K562 (cell line): ENCODE results near the gene EIF5. TPM values are rescaled to one million over a fixed set of nuclear protein-coding genes. Genes with fewer than 3 reads are reported as not detected.
A peak's percentile ranks its signal among the peaks of the same experiment; 100 is the strongest.

Source experiments
- ARID1B ChIP-seq: fragments of 450-650 bp; IDR thresholded peaks from 2 replicates; pipeline ENCODE4 v1.6.1; 2016; ENCODE audit warnings: antibody characterized with exemption, mild to moderate bottlenecking, inconsistent platforms
- BRD4 ChIP-seq: fragments of 200-600 bp; sonication (generic); IDR thresholded peaks from 2 replicates; pipeline ENCODE4 v1.6.1; 2017; ENCODE audit warnings: inconsistent platforms
- CAMTA2 ChIP-seq: fragments of 250-450 bp; sonication (Bioruptor Pico); conservative IDR thresholded peaks from 2 replicates; pipeline ENCODE4 v1.5.1; 2022
- CREB5 ChIP-seq: fragments of 250-450 bp; sonication (Bioruptor Pico); IDR thresholded peaks from 2 replicates; pipeline ENCODE4 v1.5.0; 2020; ENCODE audit warnings: mild to moderate bottlenecking
- EP400 ChIP-seq: fragments of 450-650 bp; IDR thresholded peaks from 2 replicates; pipeline ENCODE4 v1.6.1; 2017; ENCODE audit warnings: antibody characterized with exemption, mild to moderate bottlenecking, moderate library complexity
- ETV1 ChIP-seq: fragments of 450-650 bp; conservative IDR thresholded peaks from 2 replicates; pipeline ENCODE4 v1.6.1; 2016; ENCODE audit warnings: missing genetic modification characterization, control low read depth, low read depth, missing compliant biosample characterization
- GABPA ChIP-seq: fragments of 200-800 bp; sonication (Bioruptor generic); conservative IDR thresholded peaks from 2 replicates; pipeline ENCODE4 v1.6.1; 2016; ENCODE audit warnings: low read depth, missing genetic modification characterization, missing compliant biosample characterization
- HDGF ChIP-seq: fragments of 450-650 bp; IDR thresholded peaks from 2 replicates; pipeline ENCODE4 v1.6.1; 2016
- HSF4 ChIP-seq: fragments of 250-450 bp; sonication (Bioruptor Pico); IDR thresholded peaks from 2 replicates; pipeline ENCODE4 v2.1.2; 2022; ENCODE audit warnings: mild to moderate bottlenecking, moderate library complexity, borderline replicate concordance
- LARP7 ChIP-seq: fragments of 450-650 bp; IDR thresholded peaks from 2 replicates; pipeline ENCODE4 v1.6.1; 2016
- LCOR ChIP-seq: sonication (generic); formaldehyde crosslinking; IDR thresholded peaks from 2 replicates; pipeline ENCODE4 v1.8.0; 2022; ENCODE audit warnings: mild to moderate bottlenecking, missing genetic modification reagents
- MIER1 ChIP-seq: fragments of 450-650 bp; IDR thresholded peaks from 2 replicates; pipeline ENCODE4 v1.6.1; 2016; ENCODE audit warnings: antibody characterized with exemption, mild to moderate bottlenecking, low read depth
- NCOA4 ChIP-seq: fragments of 450-650 bp; IDR thresholded peaks from 2 replicates; pipeline ENCODE4 v1.6.1; 2018; ENCODE audit warnings: mild to moderate bottlenecking; ENCODE audit not compliant: partially characterized antibody
- RBM15 ChIP-seq: fragments of 200-400 bp; formaldehyde crosslinking; IDR thresholded peaks from 2 replicates; pipeline ENCODE4 v1.6.1; 2018; ENCODE audit warnings: mild to moderate bottlenecking, low read length, moderate library complexity; ENCODE audit not compliant: insufficient read depth
- RFX1 ChIP-seq: fragments of 450-650 bp; IDR thresholded peaks from 2 replicates; pipeline ENCODE4 v1.6.1; 2016; ENCODE audit warnings: mild to moderate bottlenecking, moderate library complexity
- SMARCA4 ChIP-seq: fragments of 450-650 bp; IDR thresholded peaks from 2 replicates; pipeline ENCODE4 v1.6.1; 2016
- SMARCB1 ChIP-seq: IDR thresholded peaks from 2 replicates; pipeline ENCODE4 v1.6.1; 2011; ENCODE audit warnings: improper control_type of control experiment, low read depth; ENCODE audit not compliant: insufficient read length
- SMC3 ChIP-seq: conservative IDR thresholded peaks from 2 replicates; pipeline ENCODE4 v1.6.1; 2011; ENCODE audit warnings: low read depth, low read length, improper control_type of control experiment; ENCODE audit not compliant: insufficient read depth
- SPI1 ChIP-seq: IDR thresholded peaks from 2 replicates; pipeline ENCODE4 v1.6.1; 2011; ENCODE audit warnings: low read depth, low read length, control low read depth, borderline replicate concordance
- TCF3 ChIP-seq: sonication (generic); formaldehyde crosslinking; IDR thresholded peaks from 2 replicates; pipeline ENCODE4 v1.4.0; 2020; ENCODE audit warnings: mild to moderate bottlenecking, missing genetic modification reagents
- THAP7 ChIP-seq: fragments of 250-450 bp; sonication (Bioruptor Pico); IDR thresholded peaks from 2 replicates; pipeline ENCODE4 v1.5.0; 2021
- TSC22D4 ChIP-seq: fragments of 450-650 bp; IDR thresholded peaks from 2 replicates; pipeline ENCODE4 v1.6.1; 2016; ENCODE audit warnings: missing genetic modification characterization, missing biosample characterization, control low read depth
- YBX1 ChIP-seq: fragments of 450-650 bp; IDR thresholded peaks from 2 replicates; pipeline ENCODE4 v1.7.1; 2016; ENCODE audit warnings: mild to moderate bottlenecking
- ZFPM2 ChIP-seq: fragments of 250-450 bp; sonication (Bioruptor Pico); IDR thresholded peaks from 2 replicates; pipeline ENCODE4 v1.5.1; 2022; ENCODE audit warnings: mild to moderate bottlenecking
- ZKSCAN1 ChIP-seq: fragments of 150-350 bp; IDR thresholded peaks from 2 replicates; pipeline ENCODE4 v1.6.1; 2016; ENCODE audit warnings: low read depth, low read length
- ZNF239 ChIP-seq: fragments of 250-450 bp; sonication (Bioruptor Pico); IDR thresholded peaks from 2 replicates; pipeline ENCODE4 v1.4.0; 2020; ENCODE audit warnings: mild to moderate bottlenecking
- ZNF445 ChIP-seq: fragments of 250-450 bp; sonication (Bioruptor Pico); IDR thresholded peaks from 2 replicates; pipeline ENCODE4 v1.4.0; 2020; ENCODE audit warnings: low read depth, mild to moderate bottlenecking, moderate library complexity
- polyA plus RNA-seq, 8 experiments: library from polyadenylated mRNA; depleted of rRNA in 4 of 8; stranded (reverse) in 5 of 8; unstranded in 3 of 8; fragments of >200 nt; fragmentation: Nextera tagmentation in 2 of 8; fragmentation: Illumina TruSeq in 1 of 8; extraction: Ambion mirVana in 2 of 8; extraction: Trizol in 1 of 8; gene quantifications; 2 replicates each; pipeline versions ENCODE4 v1.2.1 to v1.2.3, GENCODE V29; 2011 to 2014; ENCODE audit warnings: inconsistent platforms in 1 of 8, missing spikeins in 1 of 8
- total RNA-seq, 7 experiments: library from RNA; depleted of rRNA in 6 of 7; stranded (reverse); fragments of >200 nt in 6 of 7; fragmentation: Illumina TruSeq in 2 of 7; extraction: Trizol in 2 of 7; gene quantifications; 2 replicates each; pipeline versions ENCODE4 v1.2.1 to v1.2.3, GENCODE V29; 2011 to 2021; ENCODE audit warnings: low replicate concordance in 1 of 7
- TF ChIP-seq, protein P1 (sequence below): sonication (generic); formaldehyde crosslinking; IDR thresholded peaks from 2 replicates; pipeline ENCODE4 v1.8.1; 2023; ENCODE audit warnings: mild to moderate bottlenecking, missing genetic modification reagents
- TF ChIP-seq, protein P2 (sequence below): fragments of 450-650 bp; IDR thresholded peaks from one replicate; pipeline ENCODE4 v1.6.1; 2018; ENCODE audit warnings: mild to moderate bottlenecking, moderate library complexity; ENCODE audit not compliant: partially characterized antibody
- TF ChIP-seq, protein P3 (sequence below): sonication (generic); formaldehyde crosslinking; IDR thresholded peaks from 2 replicates; pipeline ENCODE4 v1.9.0; 2022; ENCODE audit warnings: mild to moderate bottlenecking, missing genetic modification reagents

The EIF5 gene
- total and polyA plus RNA-seq, 9 of the 15 experiments (the other 6 are each of a cell fraction or from before 2014, with no cell fraction given), result 92.7 to 442 (median 190) TPM

DNA sequence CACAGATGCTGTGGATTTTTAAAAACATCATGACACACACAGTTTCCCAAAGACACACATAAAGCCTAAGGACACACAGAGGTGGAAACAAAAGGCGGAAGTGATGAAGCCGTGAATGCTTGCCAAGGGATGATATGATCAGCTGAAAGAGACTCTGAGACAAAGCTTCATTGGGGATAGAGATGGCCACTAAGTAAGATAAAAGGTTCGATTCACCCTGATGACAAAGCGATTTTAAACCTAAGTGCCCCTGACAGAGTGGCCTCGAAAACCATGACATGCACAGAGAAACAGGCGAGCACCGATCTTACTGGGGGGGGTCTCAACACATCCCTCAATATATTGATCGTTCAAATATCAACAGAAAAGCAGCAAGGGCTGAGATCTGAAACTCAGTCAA lies 20.3 kb upstream of the EIF5 start (continued):
- no peak for TF ChIP-seq LARP7
- TF ChIP-seq MIER1, result no peak
- TF ChIP-seq, protein P1, sequence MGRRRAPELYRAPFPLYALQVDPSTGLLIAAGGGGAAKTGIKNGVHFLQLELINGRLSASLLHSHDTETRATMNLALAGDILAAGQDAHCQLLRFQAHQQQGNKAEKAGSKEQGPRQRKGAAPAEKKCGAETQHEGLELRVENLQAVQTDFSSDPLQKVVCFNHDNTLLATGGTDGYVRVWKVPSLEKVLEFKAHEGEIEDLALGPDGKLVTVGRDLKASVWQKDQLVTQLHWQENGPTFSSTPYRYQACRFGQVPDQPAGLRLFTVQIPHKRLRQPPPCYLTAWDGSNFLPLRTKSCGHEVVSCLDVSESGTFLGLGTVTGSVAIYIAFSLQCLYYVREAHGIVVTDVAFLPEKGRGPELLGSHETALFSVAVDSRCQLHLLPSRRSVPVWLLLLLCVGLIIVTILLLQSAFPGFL (CRISPR knock-in tag), result no peak
- no peak for TF ChIP-seq TSC22D4 (tag)
- TF ChIP-seq, protein P2, sequence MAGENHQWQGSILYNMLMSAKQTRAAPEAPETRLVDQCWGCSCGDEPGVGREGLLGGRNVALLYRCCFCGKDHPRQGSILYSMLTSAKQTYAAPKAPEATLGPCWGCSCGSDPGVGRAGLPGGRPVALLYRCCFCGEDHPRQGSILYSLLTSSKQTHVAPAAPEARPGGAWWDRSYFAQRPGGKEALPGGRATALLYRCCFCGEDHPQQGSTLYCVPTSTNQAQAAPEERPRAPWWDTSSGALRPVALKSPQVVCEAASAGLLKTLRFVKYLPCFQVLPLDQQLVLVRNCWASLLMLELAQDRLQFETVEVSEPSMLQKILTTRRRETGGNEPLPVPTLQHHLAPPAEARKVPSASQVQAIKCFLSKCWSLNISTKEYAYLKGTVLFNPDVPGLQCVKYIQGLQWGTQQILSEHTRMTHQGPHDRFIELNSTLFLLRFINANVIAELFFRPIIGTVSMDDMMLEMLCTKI, result no peak
- TF ChIP-seq SMARCA4, result peak; percentile 62
- no peak for TF ChIP-seq TCF3 (CRISPR knock-in tag)
- no peak for TF ChIP-seq BRD4
- TF ChIP-seq THAP7 (CRISPR knock-in tag), result no peak
- no peak for TF ChIP-seq ZNF445 (CRISPR knock-in tag)
- TF ChIP-seq RFX1, result no peak
- no peak for TF ChIP-seq YBX1
- TF ChIP-seq ZKSCAN1, result no peak
- peak; percentile 91 for TF ChIP-seq SPI1
- TF ChIP-seq EP400, result no peak
- TF ChIP-seq LCOR (CRISPR knock-in tag), result no peak
- TF ChIP-seq, protein P3, sequence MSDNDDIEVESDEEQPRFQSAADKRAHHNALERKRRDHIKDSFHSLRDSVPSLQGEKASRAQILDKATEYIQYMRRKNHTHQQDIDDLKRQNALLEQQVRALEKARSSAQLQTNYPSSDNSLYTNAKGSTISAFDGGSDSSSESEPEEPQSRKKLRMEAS, result no peak
- TF ChIP-seq HSF4 (CRISPR knock-in tag), result no peak
- TF ChIP-seq RBM15, result no peak
- no peak for TF ChIP-seq ZFPM2 (CRISPR knock-in tag)
- TF ChIP-seq SMC3, result no peak
- TF ChIP-seq ZNF239 (CRISPR knock-in tag), result no peak
- TF ChIP-seq NCOA4, result no peak
- peak; percentile 63 for TF ChIP-seq ARID1B
- TF ChIP-seq ETV1 (tag), result peak; percentile 68
- TF ChIP-seq GABPA (tag), result peak; percentile 53
- no peak for TF ChIP-seq SMARCB1
- TF ChIP-seq HDGF, result no peak
- TF ChIP-seq CREB5 (CRISPR knock-in tag), result no peak
- no peak for TF ChIP-seq CAMTA2 (CRISPR knock-in tag)
